ENCODE results near the gene PCSK2. TPM values are rescaled to one million over a fixed set of nuclear protein-coding genes. Genes with fewer than 3 reads are reported as not detected.

PCSK2 gene
- total and polyA plus RNA-seq, 10 donors, result 0.06 to 0.17 (median 0.16) TPM; not detected in 3

GRCh38 chr20:17377231-17377630 lies 150.4 kb downstream of the PCSK2 start:
- Histone ChIP-seq H3K9me3 (no peaks in the 10 kb centered on the region), H3K27me3 (replicated peaks in 1 of 7) (no peaks in the 10 kb centered on the region), H3K4me1 (no peaks in the 10 kb centered on the region), H3K4me3 (no peak overlapping the region), H3K36me3 (no peaks in the 10 kb centered on the region), H3K27ac (no peak overlapping the region)
- TF ChIP-seq POLR2A (IDR thresholded peaks at IDR 0.05) (no peak), POLR2AphosphoS5 (IDR thresholded peaks at IDR 0.05) (no peak)
- TF ChIP-seq, protein P1, sequence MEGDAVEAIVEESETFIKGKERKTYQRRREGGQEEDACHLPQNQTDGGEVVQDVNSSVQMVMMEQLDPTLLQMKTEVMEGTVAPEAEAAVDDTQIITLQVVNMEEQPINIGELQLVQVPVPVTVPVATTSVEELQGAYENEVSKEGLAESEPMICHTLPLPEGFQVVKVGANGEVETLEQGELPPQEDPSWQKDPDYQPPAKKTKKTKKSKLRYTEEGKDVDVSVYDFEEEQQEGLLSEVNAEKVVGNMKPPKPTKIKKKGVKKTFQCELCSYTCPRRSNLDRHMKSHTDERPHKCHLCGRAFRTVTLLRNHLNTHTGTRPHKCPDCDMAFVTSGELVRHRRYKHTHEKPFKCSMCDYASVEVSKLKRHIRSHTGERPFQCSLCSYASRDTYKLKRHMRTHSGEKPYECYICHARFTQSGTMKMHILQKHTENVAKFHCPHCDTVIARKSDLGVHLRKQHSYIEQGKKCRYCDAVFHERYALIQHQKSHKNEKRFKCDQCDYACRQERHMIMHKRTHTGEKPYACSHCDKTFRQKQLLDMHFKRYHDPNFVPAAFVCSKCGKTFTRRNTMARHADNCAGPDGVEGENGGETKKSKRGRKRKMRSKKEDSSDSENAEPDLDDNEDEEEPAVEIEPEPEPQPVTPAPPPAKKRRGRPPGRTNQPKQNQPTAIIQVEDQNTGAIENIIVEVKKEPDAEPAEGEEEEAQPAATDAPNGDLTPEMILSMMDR (IDR thresholded peaks at IDR 0.05 in 8 of 11, conservative IDR thresholded peaks at IDR 0.05 in 3 of 11), result no peak
- WGBS, 5 donors, result 71 to 87% (median 76%) methylated on average over 3 of the region's 3 CpGs
- intact Hi-C loops (cut with DNase I; ENCODE audit: low total_unique reads), result no loop called here
- DNase-seq, result no peak

DNA sequence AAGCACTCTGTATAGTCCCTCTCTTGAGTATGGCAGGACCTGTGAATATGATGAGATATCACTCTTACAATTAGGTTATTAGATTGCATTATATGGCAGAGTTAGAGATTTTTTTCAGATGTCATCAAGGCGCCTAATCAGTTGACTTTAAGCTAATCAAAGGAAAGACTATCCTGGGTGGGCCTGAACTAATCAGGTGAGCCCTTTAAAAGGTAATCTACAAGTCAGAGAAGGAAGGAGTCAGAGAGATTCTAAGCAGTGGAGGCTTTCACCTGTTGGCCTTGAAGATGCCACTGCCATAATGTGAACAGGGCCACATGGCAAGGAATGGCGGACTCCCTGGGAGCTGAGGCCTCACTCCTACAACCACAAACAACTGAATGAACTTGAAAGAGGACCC lies 152.8 kb downstream of the PCSK2 start:
- intact Hi-C loops (cut with DNase I; ENCODE audit: low total_unique reads), result no loop called here
- H3K27ac ChIP-seq, result no peak overlapping the region
- TF ChIP-seq POLR2AphosphoS5 (IDR thresholded peaks at IDR 0.05) (no peak), POLR2A (IDR thresholded peaks at IDR 0.05) (no peak)
- TF ChIP-seq, protein P1 (IDR thresholded peaks at IDR 0.05 in 8 of 11, conservative IDR thresholded peaks at IDR 0.05 in 3 of 11), result no peak
- peaks cover 0 to 6% (median 0%) of the 10 kb centered on the region in 7 donors for H3K27me3 ChIP-seq (replicated peaks in 1 of 7)
- H3K4me1 ChIP-seq, result no peaks in the 10 kb centered on the region
- no peak overlapping the region for H3K4me3 ChIP-seq
- no peaks in the 10 kb centered on the region for H3K36me3 ChIP-seq
- H3K9me3 ChIP-seq, result no peaks in the 10 kb centered on the region
- WGBS, 5 donors, result 75 to 93% (median 84%) methylated on average over 2 of the region's 2 CpGs
- no peak for DNase-seq

GRCh38 chr20:17380801-17381200 lies 154.0 kb downstream of the PCSK2 start:
- H3K36me3 ChIP-seq, result no peaks in the 10 kb centered on the region
- no peak overlapping the region for H3K4me3 ChIP-seq
- intact Hi-C loops (cut with DNase I; ENCODE audit: low total_unique reads), result no loop called here
- no peaks in the 10 kb centered on the region for H3K9me3 ChIP-seq
- WGBS, 5 donors, result 59 to 85% (median 82%) methylated on average over 4 of the region's 4 CpGs
- no peak for TF ChIP-seq POLR2AphosphoS5 (IDR thresholded peaks at IDR 0.05)
- TF ChIP-seq POLR2A (IDR thresholded peaks at IDR 0.05), result no peak
- TF ChIP-seq, protein P1 (IDR thresholded peaks at IDR 0.05 in 8 of 11, conservative IDR thresholded peaks at IDR 0.05 in 3 of 11), result no peak
- DNase-seq, result no peak
- no peak overlapping the region for H3K27ac ChIP-seq
- peaks cover 0 to 6% (median 0%) of the 10 kb centered on the region in 7 donors for H3K27me3 ChIP-seq (replicated peaks in 1 of 7)
- H3K4me1 ChIP-seq, result no peaks in the 10 kb centered on the region

GRCh38 chr20:17381724-17382123 lies 154.9 kb downstream of the PCSK2 start:
- DNase-seq, result no peak
- Histone ChIP-seq H3K4me3 (no peak overlapping the region), H3K4me1 (no peaks in the 10 kb centered on the region), H3K36me3 (no peaks in the 10 kb centered on the region), H3K9me3 (no peaks in the 10 kb centered on the region), H3K27ac (no peak overlapping the region), H3K27me3 (replicated peaks in 1 of 7) (peaks cover 0 to 6% (median 0%) of the 10 kb centered on the region in 7 donors)
- TF ChIP-seq, protein P1 (IDR thresholded peaks at IDR 0.05 in 8 of 11, conservative IDR thresholded peaks at IDR 0.05 in 3 of 11), result no peak
- TF ChIP-seq POLR2AphosphoS5 (IDR thresholded peaks at IDR 0.05) (no peak), POLR2A (IDR thresholded peaks at IDR 0.05) (no peak)
- intact Hi-C loops (cut with DNase I; ENCODE audit: low total_unique reads), result no loop called here
- WGBS, 5 donors, result 81 to 92% (median 86%) methylated on average over 4 of the region's 4 CpGs

Measured in spleen (tissue), 11 donors.